Neural progenitor cell (in vitro differentiated cells): ENCODE data around the gene SPESP1.

ENCODE experiments used
- CTCF ChIP-seq: fragments of 200-600 bp; sonication (generic); IDR thresholded peaks from 2 replicates; pipeline ENCODE4 v1.5.1; 2017; ENCODE audit warnings: antibody characterized with exemption, mild to moderate bottlenecking
- EZH2 ChIP-seq: fragments of 200-600 bp; sonication (generic); IDR thresholded peaks from 2 replicates; pipeline ENCODE4 v1.6.1; 2017; ENCODE audit warnings: antibody characterized with exemption, mild to moderate bottlenecking, moderate library complexity

GRCh38 chr15:68894208-68894607 lies 36.1 kb upstream of the SPESP1 start:
- no peak for TF ChIP-seq CTCF
- TF ChIP-seq EZH2: no peak
